ENCODE measurements around the gene NCOA7.

The NCOA7 gene

DNA sequence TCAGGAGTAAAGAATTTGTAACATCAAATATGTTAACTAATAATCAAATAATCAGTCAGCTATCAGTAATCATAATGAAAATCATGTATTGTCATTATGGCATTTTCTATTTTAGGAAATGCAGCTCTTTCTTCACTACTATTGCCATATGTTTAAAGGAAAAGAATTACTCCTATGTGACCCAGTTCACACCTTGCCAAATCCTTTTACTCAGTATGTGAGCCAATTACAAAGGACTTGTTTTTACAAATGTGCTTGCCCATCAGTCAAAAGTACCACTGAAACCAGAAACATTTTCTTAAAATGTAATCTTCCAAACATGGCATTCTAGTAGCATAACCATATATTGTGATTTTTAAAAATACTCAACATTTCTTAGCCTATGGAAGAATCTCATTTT lies 63.6 kb downstream of the NCOA7 start:
- H3K9me2 ChIP-seq (ENCODE audit: low read depth, low read length) = no peaks in the 10 kb centered on the region
- H3K4me3 ChIP-seq (ENCODE audit: low read depth, low read length, poor library complexity, severe bottlenecking) = no peak overlapping the region
- H3F3A ChIP-seq (ENCODE audit: insufficient read depth, low read length) = no peaks in the 10 kb centered on the region
- 0 out of 2 replicates have a peak, but pooled peaks cover 5% of the 10 kb centered on the region for H3K9me3 ChIP-seq (ENCODE audit: low read length)
- no peaks in the 10 kb centered on the region for H3K27me3 ChIP-seq (ENCODE audit: insufficient read depth, low read length)
- H3K79me2 ChIP-seq (ENCODE audit: insufficient read depth, low read length) = peaks cover 25% of the 10 kb centered on the region
- TF ChIP-seq CTCF (IDR thresholded peaks at IDR 0.05; ENCODE audit: low read length) (no peak), EZH2 (IDR thresholded peaks at IDR 0.05; ENCODE audit: borderline replicate concordance, low read length) (no peak)
- peaks cover 38% of the 10 kb centered on the region for H3K36me3 ChIP-seq (ENCODE audit: insufficient read depth, low read length)
- H3K9ac ChIP-seq (ENCODE audit: low read length) = no peak overlapping the region
- no peaks in the 10 kb centered on the region for H4K20me1 ChIP-seq (ENCODE audit: insufficient read depth, low read length)
- no peaks in the 10 kb centered on the region for H3K4me1 ChIP-seq (ENCODE audit: insufficient read depth, low read length, severe bottlenecking)
- no peak overlapping the region for H3K27ac ChIP-seq (ENCODE audit: low read depth, low read length, poor library complexity, severe bottlenecking)
- no peak overlapping the region for H3K4me2 ChIP-seq (ENCODE audit: low read length)
- no peak overlapping the region for H2AFZ ChIP-seq (ENCODE audit: low read length)

- Histone ChIP-seq H3K9me2 (ENCODE audit: low read depth, low read length) (no peaks in the 10 kb centered on the region), H3K79me2 (ENCODE audit: insufficient read depth, low read length) (peaks cover 25% of the 10 kb centered on the region)
These were observed 65.0 kb downstream of the NCOA7 start for GRCh38 chr6:125855783-125856182.

GRCh38 chr6:125857846-125858245 lies 67.1 kb downstream of the NCOA7 start:
- Histone ChIP-seq H2AFZ (ENCODE audit: low read length) (no peak overlapping the region), H3K36me3 (ENCODE audit: insufficient read depth, low read length) (peaks cover 40% of the 10 kb centered on the region), H3K4me1 (ENCODE audit: insufficient read depth, low read length, severe bottlenecking) (no peaks in the 10 kb centered on the region), H3K9me3 (ENCODE audit: low read length) (no peaks in the 10 kb centered on the region), H3K9me2 (ENCODE audit: low read depth, low read length) (no peaks in the 10 kb centered on the region), H3K9ac (ENCODE audit: low read length) (no peak overlapping the region), H3F3A (ENCODE audit: insufficient read depth, low read length) (no peaks in the 10 kb centered on the region), H3K4me3 (ENCODE audit: low read depth, low read length, poor library complexity, severe bottlenecking) (no peak overlapping the region), H3K27ac (ENCODE audit: low read depth, low read length, poor library complexity, severe bottlenecking) (no peak overlapping the region), H4K20me1 (ENCODE audit: insufficient read depth, low read length) (no peaks in the 10 kb centered on the region), H3K79me2 (ENCODE audit: insufficient read depth, low read length) (0 out of 2 replicates have a peak, but pooled peaks cover 10% of the 10 kb centered on the region), H3K4me2 (ENCODE audit: low read length) (no peak overlapping the region), H3K27me3 (ENCODE audit: insufficient read depth, low read length) (no peaks in the 10 kb centered on the region)
- TF ChIP-seq CTCF (IDR thresholded peaks at IDR 0.05; ENCODE audit: low read length) (no peak), EZH2 (IDR thresholded peaks at IDR 0.05; ENCODE audit: borderline replicate concordance, low read length) (no peak)

More at GRCh38 chr6:125855783-125856182, 65.0 kb downstream of the NCOA7 start:
- Histone ChIP-seq H3K4me3 (ENCODE audit: low read depth, low read length, poor library complexity, severe bottlenecking) (no peak overlapping the region), H2AFZ (ENCODE audit: low read length) (no peak overlapping the region), H3K4me2 (ENCODE audit: low read length) (no peak overlapping the region), H3K27me3 (ENCODE audit: insufficient read depth, low read length) (no peaks in the 10 kb centered on the region), H3K27ac (ENCODE audit: low read depth, low read length, poor library complexity, severe bottlenecking) (no peak overlapping the region), H3K4me1 (ENCODE audit: insufficient read depth, low read length, severe bottlenecking) (no peaks in the 10 kb centered on the region), H3K9ac (ENCODE audit: low read length) (no peak overlapping the region), H3K9me3 (ENCODE audit: low read length) (0 out of 2 replicates have a peak, but pooled peaks cover 5% of the 10 kb centered on the region), H3F3A (ENCODE audit: insufficient read depth, low read length) (no peaks in the 10 kb centered on the region), H3K36me3 (ENCODE audit: insufficient read depth, low read length) (peaks cover 43% of the 10 kb centered on the region), H4K20me1 (ENCODE audit: insufficient read depth, low read length) (no peaks in the 10 kb centered on the region)
- TF ChIP-seq EZH2 (IDR thresholded peaks at IDR 0.05; ENCODE audit: borderline replicate concordance, low read length) (no peak), CTCF (IDR thresholded peaks at IDR 0.05; ENCODE audit: low read length) (no peak)
